CD4-positive, alpha-beta T cell treated with Interleukin-15 for 4 hours (primary cell): ENCODE data around the gene ZNF549.
A peak's percentile ranks its signal among the peaks of the same experiment; 100 is the strongest.

Source experiments
- DNase-seq: peaks from one replicate; pipeline ENCODE4 v3.0.0-alpha.2; 2020; ENCODE audit warnings: low spot score

ZNF549 gene

GRCh38 chr19:57566396-57567265 lies 39.5 kb downstream of the ZNF549 start:
- DNase-seq = no peak

- no peak for DNase-seq
Measured at GRCh38 chr19:57570707-57571106, 43.6 kb downstream of the ZNF549 start.

- DNase-seq = no peak
Measured at GRCh38 chr19:57572415-57572947, 45.3 kb downstream of the ZNF549 start.

GRCh38 chr19:57576661-57577060 lies 49.5 kb downstream of the ZNF549 start:
- DNase-seq = no peak

- peak; percentile 99 for DNase-seq
Measured at GRCh38 chr19:57578487-57579205, 51.5 kb downstream of the ZNF549 start, which contains the start of gene ZNF416. ZNF416 (minus strand) TSS chr19:57578911; CDS start chr19:57578704, 207 bp downstream.

GRCh38 chr19:57583104-57583520 lies 56.0 kb downstream of the ZNF549 start:
- DNase-seq = no peak

GRCh38 chr19:57583521-57584416 lies 56.6 kb downstream of the ZNF549 start, which contains the start of gene ZIK1:
ZIK1 (plus strand) TSS chr19:57584145; CDS start chr19:57584357, 212 bp downstream.
- peak; percentile 93 for DNase-seq

- DNase-seq = no peak
Measured at GRCh38 chr19:57587529-57587928, 60.4 kb downstream of the ZNF549 start.

GRCh38 chr19:57599377-57599760 lies 72.2 kb downstream of the ZNF549 start:
- no peak for DNase-seq

- peak; percentile 90 for DNase-seq
Measured at GRCh38 chr19:57599761-57600383, 72.7 kb downstream of the ZNF549 start, which contains the start of gene ZNF530. ZNF530 (plus strand) TSS chr19:57599885; CDS start chr19:57604346, 4,461 bp downstream.

GRCh38 chr19:57606931-57607330 lies 79.8 kb downstream of the ZNF549 start:
- no peak for DNase-seq
